ENCODE data around the gene ZDHHC3. TPM values are rescaled to one million over a fixed set of nuclear protein-coding genes. Genes with fewer than 3 reads are reported as not detected.

Gene ZDHHC3
- total RNA-seq, 3 donors from 2014 or later, result 69.5 to 120 (median 71.9) TPM

DNA sequence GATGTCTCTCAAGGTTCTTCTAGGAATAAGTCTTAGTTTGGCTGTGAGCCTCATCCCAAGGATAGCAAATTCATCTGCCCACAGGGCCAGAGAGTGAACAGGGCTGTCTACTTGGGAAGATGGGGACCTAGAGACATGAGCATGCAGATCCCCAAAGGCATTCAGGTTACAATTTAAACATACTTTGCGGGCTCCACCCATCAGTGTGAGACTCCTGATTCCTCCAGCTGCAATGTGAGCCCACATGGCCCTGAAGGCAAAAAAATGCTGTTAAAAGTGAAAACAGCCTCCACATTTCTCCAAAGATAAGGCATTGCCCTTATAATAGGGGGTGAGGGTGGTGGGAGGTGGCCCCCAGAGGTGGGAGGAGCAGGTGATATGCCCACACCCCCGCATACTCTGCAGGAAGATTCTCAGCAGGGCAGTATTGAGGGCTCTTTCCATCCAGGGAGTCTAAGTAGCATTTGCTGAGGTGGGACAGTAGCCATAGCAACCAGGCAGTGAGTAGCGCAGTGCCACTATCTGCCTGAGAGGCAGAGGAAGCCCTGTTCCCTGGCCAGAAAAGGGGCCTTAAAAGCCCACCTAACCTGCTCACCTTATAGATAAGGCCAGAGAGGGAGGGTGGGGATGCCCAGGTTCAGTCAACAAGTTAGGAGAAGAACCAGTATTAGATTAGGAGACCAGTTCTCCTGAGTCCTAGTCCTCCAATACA lies 70.4 kb downstream of the ZDHHC3 start:
- TF ChIP-seq POLR2A (IDR thresholded peaks at IDR 0.05) (no peak), CTCF (IDR thresholded peaks at IDR 0.05) (no peak), POLR2AphosphoS5 (IDR thresholded peaks at IDR 0.05) (no peak)
- H3K27me3 ChIP-seq, result peaks cover 0 to 4% of the 10 kb centered on the region in 2 donors
- H3K36me3 ChIP-seq, result no peaks in the 10 kb centered on the region
- H3K9me3 ChIP-seq, result no peaks in the 10 kb centered on the region
- intact Hi-C loops (cut with DNase I; ENCODE audit: low total_unique reads), result no loop called here
- H3K27ac ChIP-seq, result no peak overlapping the region
- no peak overlapping the region for H3K4me3 ChIP-seq
- no peaks in the 10 kb centered on the region for H3K4me1 ChIP-seq
- no peak for DNase-seq (ENCODE audit: low spot score in 2 of 2)

DNA sequence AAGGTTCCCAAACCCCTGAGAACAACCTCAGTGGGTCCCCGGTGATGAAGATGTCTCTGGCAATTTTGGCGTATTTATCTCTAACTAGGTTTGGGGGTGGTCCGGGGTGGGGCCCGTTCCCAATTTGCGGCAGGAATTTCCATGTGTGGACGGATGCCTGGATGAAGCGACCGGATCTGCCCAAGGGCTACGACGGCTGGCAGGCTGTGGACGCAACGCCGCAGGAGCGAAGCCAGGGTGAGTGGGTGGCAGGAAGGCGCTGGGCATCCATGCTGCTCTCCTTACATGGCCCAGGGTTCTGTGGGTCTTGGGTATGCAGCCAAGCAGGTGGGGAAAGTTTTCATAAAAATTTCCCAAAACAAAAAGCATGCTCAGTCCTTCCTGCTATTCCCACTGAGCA lies 72.2 kb downstream of the ZDHHC3 start:
- Histone ChIP-seq H3K27ac (no peak overlapping the region), H3K27me3 (peaks cover 0 to 8% of the 10 kb centered on the region in 2 donors), H3K4me3 (no peak overlapping the region), H3K36me3 (no peaks in the 10 kb centered on the region), H3K4me1 (no peaks in the 10 kb centered on the region), H3K9me3 (no peaks in the 10 kb centered on the region)
- TF ChIP-seq CTCF (IDR thresholded peaks at IDR 0.05) (no peak), POLR2AphosphoS5 (IDR thresholded peaks at IDR 0.05) (no peak), POLR2A (IDR thresholded peaks at IDR 0.05) (no peak)
- intact Hi-C loops (cut with DNase I; ENCODE audit: low total_unique reads), result no loop called here
- no peak for DNase-seq (ENCODE audit: low spot score in 2 of 2)

- H3K27me3 ChIP-seq, result peaks cover 0 to 8% of the 10 kb centered on the region in 2 donors
- H3K36me3 ChIP-seq, result no peaks in the 10 kb centered on the region
- no peak overlapping the region for H3K4me3 ChIP-seq
- no peaks in the 10 kb centered on the region for H3K9me3 ChIP-seq
- intact Hi-C loops (cut with DNase I; ENCODE audit: low total_unique reads), result no loop called here
- no peaks in the 10 kb centered on the region for H3K4me1 ChIP-seq
- DNase-seq (ENCODE audit: low spot score in 2 of 2), result no peak
- TF ChIP-seq CTCF (IDR thresholded peaks at IDR 0.05), result no peak
- TF ChIP-seq POLR2AphosphoS5 (IDR thresholded peaks at IDR 0.05), result no peak
- TF ChIP-seq POLR2A (IDR thresholded peaks at IDR 0.05), result no peak
- no peak overlapping the region for H3K27ac ChIP-seq
Observed at GRCh38 chr3:44903314-44903713, 72.7 kb downstream of the ZDHHC3 start.

DNA sequence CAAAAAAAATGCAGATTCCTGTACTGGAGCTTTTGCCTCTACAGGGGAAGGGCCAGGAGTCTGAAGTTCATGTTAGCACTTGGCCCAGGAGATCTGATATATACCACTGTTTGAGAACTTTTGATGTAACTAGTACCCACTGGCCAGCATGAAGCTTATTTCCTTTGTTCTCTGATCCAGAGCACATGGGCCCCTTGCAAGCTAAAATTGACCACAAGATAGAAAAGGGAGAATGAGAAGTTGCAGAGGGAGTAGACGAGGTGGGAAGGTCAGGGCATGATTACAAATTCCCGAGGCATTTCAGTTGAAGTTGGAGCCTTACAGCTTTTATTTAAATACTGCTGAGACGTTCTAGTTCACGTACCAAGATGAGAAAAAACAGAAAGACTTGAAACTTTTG lies 73.3 kb downstream of the ZDHHC3 start:
- Histone ChIP-seq H3K4me3 (no peak overlapping the region), H3K27ac (no peak overlapping the region), H3K27me3 (peaks cover 0 to 8% of the 10 kb centered on the region in 2 donors), H3K4me1 (no peaks in the 10 kb centered on the region), H3K9me3 (no peaks in the 10 kb centered on the region), H3K36me3 (no peaks in the 10 kb centered on the region)
- TF ChIP-seq POLR2AphosphoS5 (IDR thresholded peaks at IDR 0.05) (no peak), POLR2A (IDR thresholded peaks at IDR 0.05) (no peak), CTCF (IDR thresholded peaks at IDR 0.05) (no peak)
- DNase-seq (ENCODE audit: low spot score in 2 of 2), result no peak
- intact Hi-C loops (cut with DNase I; ENCODE audit: low total_unique reads), result no loop called here

- no peak overlapping the region for H3K27ac ChIP-seq
- intact Hi-C loops (cut with DNase I; ENCODE audit: low total_unique reads), result no loop called here
- no peak overlapping the region for H3K4me3 ChIP-seq
- no peaks in the 10 kb centered on the region for H3K9me3 ChIP-seq
- TF ChIP-seq CTCF (IDR thresholded peaks at IDR 0.05) (no peak), POLR2A (IDR thresholded peaks at IDR 0.05) (no peak)
- peaks cover 0 to 8% of the 10 kb centered on the region in 2 donors for H3K27me3 ChIP-seq
- DNase-seq (ENCODE audit: low spot score in 2 of 2), result no peak
- no peaks in the 10 kb centered on the region for H3K36me3 ChIP-seq
- no peaks in the 10 kb centered on the region for H3K4me1 ChIP-seq
Observed at GRCh38 chr3:44899683-44900367, 76.1 kb downstream of the ZDHHC3 start.

Measured in breast epithelium (tissue), 4 donors.